HCT116 (cell line): ENCODE measurements around the gene TMEM147. TPM values are rescaled to one million over a fixed set of nuclear protein-coding genes. Genes with fewer than 3 reads are reported as not detected.

Source experiments
- ATAC-seq: fragments of 200-7000 bp; cut with Tn5 transposase; 2 replicates; pipeline ENCODE4 v1.9.1; 2020; ENCODE audit warnings: mild to moderate bottlenecking, moderate library complexity
- BruUV-seq: library from RNA; stranded (reverse); fragments of 400-500 nt; replicated peaks from 2 replicates; lab custom pipeline; 2021; lab: Mats Ljungman, UMichigan
- CTCF ChIA-PET: fragments of 300-600 bp; sonication (Branson Sonifier 250); formaldehyde crosslinking; loops from one replicate; lab custom pipeline; 2021; ENCODE audit warnings: antibody characterized with exemption; lab: Charles Lee
- POLR2A ChIA-PET: fragments of 300-600, 350-600 bp; sonication (Branson Sonifier 250); formaldehyde crosslinking; loops from one replicate; lab custom pipeline; 2021; ENCODE audit warnings: antibody characterized with exemption; lab: Charles Lee
- RAD21 ChIA-PET, 2 experiments: fragments of 300-600 bp; sonication (Branson Sonifier 250); formaldehyde crosslinking; loops; one replicate each; lab custom pipeline; 2023; ENCODE audit warnings: low total read pairs in 2 of 2; ENCODE audit not compliant: uncharacterized antibody in 2 of 2, unreplicated experiment in 2 of 2, low non-redundant PET in 1 of 2; lab: Charles Lee
- DNase-seq: peaks from one replicate; pipeline ENCODE4 v3.0.0-alpha.2; 2010; ENCODE audit warnings: low read depth, low spot score
- H2AFZ ChIP-seq: fragments of 200-600 bp; shearing (Covaris generic), sonication (generic); 2 replicates; pipeline ENCODE4 v1.6.1; 2017; ENCODE audit warnings: low read depth, mixed run types, mixed read lengths, antibody characterized with exemption, low read length; ENCODE audit not compliant: poor library complexity, severe bottlenecking
- H3K27ac ChIP-seq: 2 replicates; pipeline ENCODE4 v1.5.1; 2012; ENCODE audit warnings: low read depth, low read length
- H3K27me3 ChIP-seq: fragments of 200-600 bp; sonication (generic); 2 replicates; pipeline ENCODE4 v1.6.1; 2016; ENCODE audit warnings: mixed run types, low read length, mixed read lengths; ENCODE audit not compliant: insufficient read depth
- H3K36me3 ChIP-seq, 2 experiments: fragments of 200-500 bp in 1 of 2; fragments of 200-600 bp in 1 of 2; sonication (Bioruptor generic) in 1 of 2; sonication (generic) in 1 of 2; 2 replicates each; pipeline versions ENCODE4 v1.5.1 to v1.6.1; 2014 to 2016; ENCODE audit warnings: low read length in 2 of 2, inconsistent platforms in 1 of 2, mixed read lengths in 1 of 2, mixed run types in 1 of 2; ENCODE audit not compliant: insufficient read depth in 2 of 2, control insufficient read depth in 1 of 2
- H3K4me1 ChIP-seq, 2 experiments: fragments of 200-600 bp in 1 of 2; sonication (generic) in 1 of 2; 2 replicates each; pipeline versions ENCODE4 v1.5.1 to v1.6.1; 2012 to 2017; ENCODE audit warnings: low read length in 2 of 2, inconsistent platforms in 1 of 2, mild to moderate bottlenecking in 1 of 2, mixed read lengths in 1 of 2, mixed run types in 1 of 2, moderate library complexity in 1 of 2; ENCODE audit not compliant: insufficient read depth in 2 of 2, control insufficient read depth in 1 of 2
- H3K4me2 ChIP-seq: fragments of 200-600 bp; sonication (generic); 2 replicates; pipeline ENCODE4 v1.6.1; 2017; ENCODE audit warnings: mixed run types, low read length, mixed read lengths
- H3K4me3 ChIP-seq, 2 experiments: fragments of 200-600 bp in 1 of 2; sonication (generic) in 1 of 2; replicated peaks in 1 of 2; 2 replicates each; pipeline ENCODE4 v1.5.1; 2011 to 2016; ENCODE audit warnings: low read length in 2 of 2, control low read depth in 1 of 2, low read depth in 1 of 2, mild to moderate bottlenecking in 1 of 2, mixed read lengths in 1 of 2, mixed run types in 1 of 2
- H3K79me2 ChIP-seq: fragments of 200-600 bp; sonication (generic); 2 replicates; pipeline ENCODE4 v1.6.1; 2017; ENCODE audit warnings: mild to moderate bottlenecking, mixed run types, low read length, moderate library complexity, mixed read lengths; ENCODE audit not compliant: insufficient read depth
- H3K9ac ChIP-seq: fragments of 200-600 bp; sonication (generic); 2 replicates; pipeline ENCODE4 v1.6.1; 2016; ENCODE audit warnings: low read length, mixed read lengths
- H3K9me2 ChIP-seq: fragments of 200-600 bp; sonication (generic), shearing (Covaris generic); 2 replicates; pipeline ENCODE4 v1.6.1; 2017; ENCODE audit warnings: mixed run types, mild to moderate bottlenecking, moderate library complexity; ENCODE audit not compliant: insufficient read depth
- H3K9me3 ChIP-seq, 2 experiments: fragments of 200-500 bp in 1 of 2; fragments of 200-600 bp in 1 of 2; sonication (Bioruptor generic) in 1 of 2; sonication (generic) in 1 of 2; 2 replicates each; pipeline ENCODE4 v1.6.1; 2014 to 2017; ENCODE audit warnings: low read length in 2 of 2, mixed read lengths in 2 of 2, inconsistent platforms in 1 of 2, low read depth in 1 of 2, mild to moderate bottlenecking in 1 of 2, mixed run types in 1 of 2, moderate library complexity in 1 of 2; ENCODE audit not compliant: control insufficient read depth in 1 of 2, insufficient read depth in 1 of 2
- H4K20me1 ChIP-seq: fragments of 200-600 bp; sonication (generic), shearing (Covaris generic); 2 replicates; pipeline ENCODE4 v1.6.1; 2017; ENCODE audit warnings: mixed run types, mild to moderate bottlenecking, moderate library complexity; ENCODE audit not compliant: insufficient read depth
- CTCF ChIP-seq, 3 experiments: fragments of 200-600 bp in 1 of 3; sonication (generic) in 1 of 3; IDR thresholded peaks in 2 of 3; conservative IDR thresholded peaks in 1 of 3; 2 replicates each; pipeline ENCODE4 v1.5.1; 2012 to 2017; ENCODE audit warnings: low read depth in 2 of 3, low read length in 2 of 3, antibody characterized with exemption in 1 of 3, borderline replicate concordance in 1 of 3, control low read depth in 1 of 3, mild to moderate bottlenecking in 1 of 3, mixed read lengths in 1 of 3, mixed run types in 1 of 3, moderate library complexity in 1 of 3; ENCODE audit not compliant: insufficient read depth in 1 of 3
- TCF7L2 ChIP-seq: IDR thresholded peaks from 2 replicates; pipeline ENCODE4 v1.7.0; 2011; ENCODE audit warnings: borderline replicate concordance, inconsistent platforms; ENCODE audit not compliant: insufficient read depth, insufficient read length; ENCODE audit errors: extremely low read depth
- ZNF274 ChIP-seq: fragments of 200-500 bp; sonication (Bioruptor generic); IDR thresholded peaks from 2 replicates; pipeline ENCODE4 v1.6.1; 2014; ENCODE audit warnings: mild to moderate bottlenecking, low read depth, low read length, inconsistent platforms
- intact Hi-C: fragments of 100-400 bp; cut with micrococcal nuclease; formaldehyde crosslinking; loops from 2 replicates; pipeline ENCODE4 v1.10.0; 2022
- total RNA-seq: library from RNA; stranded (reverse); gene quantifications from one replicate; pipeline ENCODE4 v1.2.1, GENCODE V29; 2021; ENCODE audit not compliant: unreplicated experiment
- TF ChIP-seq, protein P1 (sequence below): IDR thresholded peaks from 2 replicates; pipeline ENCODE4 v1.6.1; 2012; ENCODE audit warnings: low read depth

The TMEM147 gene
- total RNA-seq, 1 experiment from 2014 or later: 128 TPM

DNA sequence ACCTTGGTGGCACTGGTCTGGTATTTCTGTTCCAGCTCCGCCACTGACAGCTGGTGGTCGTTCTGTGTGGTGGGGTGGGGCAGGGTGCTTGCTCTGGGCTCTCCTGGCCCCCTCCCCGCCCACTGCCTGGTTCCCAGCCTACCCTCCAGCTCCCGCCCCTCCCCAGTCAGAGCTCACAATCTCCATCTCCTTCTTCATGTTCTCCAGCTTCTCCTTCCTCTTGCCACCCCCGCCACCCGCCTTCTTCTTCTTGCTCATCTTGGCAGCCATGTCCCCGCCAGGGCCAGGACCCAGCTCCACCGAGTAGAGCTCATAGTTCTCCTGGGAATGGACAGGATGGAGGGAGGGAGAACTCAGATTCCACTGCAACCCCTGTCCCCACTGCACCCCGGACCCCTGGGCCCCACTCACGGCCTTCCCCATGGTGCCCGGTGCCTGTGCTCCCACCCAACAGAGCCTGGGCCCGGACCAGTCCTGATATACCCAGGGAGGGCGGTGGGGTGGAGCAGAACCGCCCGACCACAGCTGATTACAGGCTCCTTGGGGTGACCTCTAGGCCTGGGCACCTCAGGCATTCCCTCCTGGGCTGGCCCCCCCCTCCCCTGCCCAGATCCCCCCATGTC, 17.9 kb downstream of the TMEM147 start, which contains the start of gene ATP4A:
TSS of gene ATP4A (minus strand) at position 452 of the 623 bp plus-strand sequence. CDS start at position 423, 29 bp downstream.
- ChIA-PET RAD21 (no interaction called here), CTCF (interaction anchor here (0.8 kb wide), 1 partner anchor 117 kb away, joined by 3 read pairs; no protein-coding TSS in a partner anchor), POLR2A (no interaction called here)
- H3K4me3 ChIP-seq: no peak within 1 kb of the TSS
- no peak within 1 kb of the TSS for H3K4me2 ChIP-seq
- no peaks in the 10 kb centered on the region for H3K9me2 ChIP-seq
- no peaks in the 10 kb centered on the region for H3K79me2 ChIP-seq
- H3K27ac ChIP-seq: no peak within 1 kb of the TSS
- intact Hi-C loops: no loop called here
- H3K9me3 ChIP-seq: no peaks in the 10 kb centered on the region
- H3K27me3 ChIP-seq: no peaks in the 10 kb centered on the region
- H3K4me1 ChIP-seq: peaks cover 0 to 2% of the 10 kb centered on the region in 2 experiments; a peak in 1 of 4 replicates
- H3K36me3 ChIP-seq: no peaks in the 10 kb centered on the region
- no peaks in the 10 kb centered on the region for H4K20me1 ChIP-seq
- H3K9ac ChIP-seq: no peak within 1 kb of the TSS
- DNase-seq: no peak
- TF ChIP-seq, protein P1, sequence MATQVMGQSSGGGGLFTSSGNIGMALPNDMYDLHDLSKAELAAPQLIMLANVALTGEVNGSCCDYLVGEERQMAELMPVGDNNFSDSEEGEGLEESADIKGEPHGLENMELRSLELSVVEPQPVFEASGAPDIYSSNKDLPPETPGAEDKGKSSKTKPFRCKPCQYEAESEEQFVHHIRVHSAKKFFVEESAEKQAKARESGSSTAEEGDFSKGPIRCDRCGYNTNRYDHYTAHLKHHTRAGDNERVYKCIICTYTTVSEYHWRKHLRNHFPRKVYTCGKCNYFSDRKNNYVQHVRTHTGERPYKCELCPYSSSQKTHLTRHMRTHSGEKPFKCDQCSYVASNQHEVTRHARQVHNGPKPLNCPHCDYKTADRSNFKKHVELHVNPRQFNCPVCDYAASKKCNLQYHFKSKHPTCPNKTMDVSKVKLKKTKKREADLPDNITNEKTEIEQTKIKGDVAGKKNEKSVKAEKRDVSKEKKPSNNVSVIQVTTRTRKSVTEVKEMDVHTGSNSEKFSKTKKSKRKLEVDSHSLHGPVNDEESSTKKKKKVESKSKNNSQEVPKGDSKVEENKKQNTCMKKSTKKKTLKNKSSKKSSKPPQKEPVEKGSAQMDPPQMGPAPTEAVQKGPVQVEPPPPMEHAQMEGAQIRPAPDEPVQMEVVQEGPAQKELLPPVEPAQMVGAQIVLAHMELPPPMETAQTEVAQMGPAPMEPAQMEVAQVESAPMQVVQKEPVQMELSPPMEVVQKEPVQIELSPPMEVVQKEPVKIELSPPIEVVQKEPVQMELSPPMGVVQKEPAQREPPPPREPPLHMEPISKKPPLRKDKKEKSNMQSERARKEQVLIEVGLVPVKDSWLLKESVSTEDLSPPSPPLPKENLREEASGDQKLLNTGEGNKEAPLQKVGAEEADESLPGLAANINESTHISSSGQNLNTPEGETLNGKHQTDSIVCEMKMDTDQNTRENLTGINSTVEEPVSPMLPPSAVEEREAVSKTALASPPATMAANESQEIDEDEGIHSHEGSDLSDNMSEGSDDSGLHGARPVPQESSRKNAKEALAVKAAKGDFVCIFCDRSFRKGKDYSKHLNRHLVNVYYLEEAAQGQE: no peak
- TF ChIP-seq TCF7L2 (no peak), CTCF (IDR thresholded peaks at IDR 0.05 in 2 of 3, conservative IDR thresholded peaks at IDR 0.05 in 1 of 3; ENCODE audit: borderline replicate concordance in 1 of 3, insufficient read depth in 1 of 3, low read depth in 2 of 3, low read length in 2 of 3) (no peak), ZNF274 (no peak)
- no peak within 1 kb of the TSS for H2AFZ ChIP-seq
- ATAC-seq: no peak
- BruUV-seq: no TSS peak
